Activated T-cell treated with anti-CD3 and anti-CD28 coated beads for 48 hours (primary cell): ENCODE results near the gene MND1.
A peak's percentile ranks its signal among the peaks of the same experiment; 100 is the strongest.
"Not testable (repeated sequence)": the region's sequence is repeated elsewhere in the genome, so short reads cannot be mapped to it uniquely, and the experiment has no call there.

Experiments used
- DNase-seq: peaks from one replicate; pipeline ENCODE4 v3.0.0-alpha.2; 2020; ENCODE audit warnings: low read depth

The MND1 gene

GRCh38 chr4:153403726-153404125 is 59.2 kb downstream of the MND1 start:
- DNase-seq = no peak

DNA sequence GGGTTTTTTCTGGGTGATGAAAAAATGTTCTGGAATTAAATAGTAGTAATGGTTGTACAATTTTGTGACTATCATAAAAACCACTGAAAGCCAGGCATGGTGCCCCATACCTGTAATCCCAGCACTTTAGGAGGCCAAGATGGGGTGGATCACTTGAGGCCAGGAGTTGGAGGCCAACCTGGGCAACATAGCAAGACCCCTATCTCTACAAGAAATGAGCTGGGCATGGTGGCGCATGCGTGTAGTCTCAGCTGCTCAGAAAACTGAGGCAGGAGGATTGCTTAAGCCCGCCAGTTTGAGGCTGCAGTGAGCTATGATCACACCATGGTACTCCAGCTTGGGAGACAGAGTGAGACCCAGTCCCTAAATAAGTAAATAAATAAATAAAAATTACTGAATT is 63.4 kb downstream of the MND1 start:
- DNase-seq = no peak

DNA sequence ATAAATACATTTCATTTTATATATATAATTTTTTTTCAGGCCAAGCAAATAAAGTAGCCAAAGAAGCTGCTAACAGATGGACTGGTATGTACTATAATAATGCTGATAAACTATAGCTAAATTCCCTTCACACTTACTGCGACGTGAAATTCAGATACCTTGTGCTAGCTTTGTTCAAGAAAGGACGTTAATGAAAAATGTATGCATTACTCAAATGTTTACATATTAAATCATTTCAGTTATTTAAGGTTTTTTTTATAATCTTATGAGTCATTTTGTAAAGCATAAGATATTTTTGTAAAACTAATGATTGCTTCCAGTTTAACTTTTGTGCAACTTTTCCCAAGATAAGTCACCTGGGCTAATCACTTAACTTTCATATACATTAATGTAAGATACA is 64.4 kb downstream of the MND1 start:
- no peak for DNase-seq

DNA sequence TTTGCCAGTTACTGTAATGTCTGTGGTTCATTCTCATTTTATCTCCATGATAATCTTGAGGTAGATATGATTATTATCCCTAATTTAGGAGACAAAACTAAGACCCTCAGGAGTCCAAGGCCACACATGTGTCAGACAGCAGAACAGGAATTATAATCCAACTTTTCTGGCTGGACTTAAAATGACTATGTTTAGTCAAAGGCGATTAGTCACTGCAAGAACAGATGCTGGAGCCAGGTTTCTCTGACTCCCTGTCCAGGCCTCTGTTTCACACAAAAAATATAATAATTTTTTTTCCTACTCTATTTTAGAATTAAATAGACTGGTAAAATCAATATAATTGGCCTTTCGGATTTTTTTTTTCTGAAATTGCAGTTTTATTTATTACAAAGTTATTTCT is 64.9 kb downstream of the MND1 start:
- no peak for DNase-seq

- no peak for DNase-seq
Measured at GRCh38 chr4:153409924-153410501, 65.5 kb downstream of the MND1 start.

DNA sequence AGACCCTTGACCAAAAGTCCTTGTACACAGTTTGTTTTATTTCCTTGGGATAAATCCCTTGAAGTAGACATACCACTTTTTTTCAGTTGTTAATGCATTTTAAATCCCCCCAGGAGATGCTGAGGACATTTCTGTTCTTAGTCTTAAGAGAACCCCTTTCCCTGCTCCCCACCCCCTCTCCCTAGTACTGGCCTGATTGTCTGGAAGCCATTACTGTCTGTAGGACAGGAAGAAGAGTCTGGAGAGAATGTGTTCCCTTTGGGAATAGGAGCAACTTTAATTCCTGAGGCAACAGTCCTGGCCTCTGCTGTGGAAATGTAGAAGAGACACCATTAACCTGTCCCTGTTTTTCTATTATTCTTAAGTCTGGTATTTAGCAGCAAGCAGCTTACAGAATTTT is 69.4 kb downstream of the MND1 start:
- DNase-seq = no peak

DNA sequence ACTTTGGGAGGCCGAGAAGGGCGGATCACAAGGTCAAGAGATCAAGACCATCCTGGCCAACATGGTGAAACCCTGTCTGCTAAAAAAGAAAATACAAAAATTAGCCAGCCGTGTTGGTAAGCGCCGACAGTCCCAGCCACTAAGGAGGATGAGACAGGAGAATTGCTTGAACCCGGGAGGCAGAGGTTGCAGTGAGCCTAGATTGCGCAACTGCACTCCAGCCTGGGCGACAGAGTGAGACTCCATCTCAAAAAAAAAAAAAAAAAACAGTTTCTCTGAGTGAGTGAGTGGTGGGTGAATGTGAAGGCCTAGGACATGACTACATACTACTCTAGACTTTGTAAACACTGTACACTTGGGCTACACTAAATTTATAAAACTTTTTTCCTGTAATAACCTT is 72.0 kb downstream of the MND1 start:
- not testable (repeated sequence) for DNase-seq

DNA sequence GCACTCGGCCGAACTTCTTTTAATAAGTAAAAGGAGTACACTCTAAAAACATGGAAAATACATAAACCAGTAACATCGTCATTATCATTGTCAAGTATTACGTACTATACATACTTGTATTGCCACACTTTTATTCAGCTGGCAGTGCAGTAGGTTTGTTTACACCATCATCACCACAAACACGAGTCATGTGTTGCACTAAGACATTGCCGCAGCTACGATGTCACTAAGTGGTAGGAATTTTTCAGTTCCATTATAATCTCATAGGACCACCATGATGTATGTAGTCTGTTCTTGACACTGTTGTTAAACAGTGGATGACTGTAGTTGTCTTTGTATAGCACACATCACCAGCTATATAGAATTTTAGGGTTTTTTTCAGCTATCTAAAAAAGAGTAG is 73.6 kb downstream of the MND1 start:
- DNase-seq = no peak

GRCh38 chr4:153418558-153418957 is 74.1 kb downstream of the MND1 start:
- no peak for DNase-seq

GRCh38 chr4:153419029-153419428 is 74.5 kb downstream of the MND1 start:
- no peak for DNase-seq

DNA sequence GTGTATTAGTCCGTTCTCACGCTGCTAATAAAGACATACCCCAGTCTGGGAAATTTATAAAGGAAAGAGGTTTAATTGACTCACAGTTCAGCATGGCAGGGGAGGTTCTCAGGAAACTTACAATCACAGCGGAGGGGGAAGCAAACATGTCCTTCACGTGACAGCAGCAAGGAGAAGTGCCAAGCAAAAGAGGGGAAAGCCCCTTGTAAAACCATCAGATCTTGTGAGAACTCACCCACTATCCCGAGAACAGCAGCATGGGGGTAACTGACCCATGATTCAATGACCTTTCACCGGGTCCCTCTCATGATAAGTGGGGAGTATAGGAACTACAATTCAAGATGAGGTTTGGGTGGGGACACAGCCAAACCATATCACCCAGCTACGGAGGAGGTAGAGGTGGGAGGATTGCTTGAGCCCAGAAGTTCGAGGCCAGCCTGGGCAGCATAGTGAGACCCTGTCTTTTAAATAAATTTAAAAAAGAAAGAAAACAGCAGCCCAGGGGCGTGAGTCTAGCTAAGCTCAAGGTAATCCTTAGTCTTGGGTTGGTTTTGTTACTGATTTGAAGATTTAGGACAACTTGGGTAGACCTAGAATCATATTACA is 75.3 kb downstream of the MND1 start:
- DNase-seq = no peak

DNA sequence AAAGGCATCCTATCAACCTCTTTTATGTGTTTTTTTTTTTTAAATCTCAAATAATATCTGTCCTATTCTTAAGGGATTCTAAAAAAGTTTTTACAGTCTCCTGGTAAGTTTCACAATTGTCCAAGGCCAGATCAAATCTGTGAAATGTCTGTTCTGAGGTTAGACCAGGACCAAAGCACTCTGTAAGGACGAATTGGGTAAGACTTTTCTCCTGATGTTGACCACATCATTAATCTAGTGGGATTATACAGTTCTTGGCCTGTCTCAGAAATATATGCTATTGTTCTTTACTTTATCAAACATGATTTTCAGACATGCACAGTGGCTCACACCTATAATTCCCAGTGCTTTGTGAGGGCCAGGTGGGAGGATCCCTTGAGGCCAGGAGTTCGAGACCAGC is 75.9 kb downstream of the MND1 start:
- no peak for DNase-seq

- no peak for DNase-seq
Measured at GRCh38 chr4:153421941-153422340, 77.5 kb downstream of the MND1 start.

GRCh38 chr4:153426207-153426885 is 81.9 kb downstream of the MND1 start:
- DNase-seq = no peak

GRCh38 chr4:153427363-153428071 is 83.0 kb downstream of the MND1 start:
- no peak for DNase-seq

DNA sequence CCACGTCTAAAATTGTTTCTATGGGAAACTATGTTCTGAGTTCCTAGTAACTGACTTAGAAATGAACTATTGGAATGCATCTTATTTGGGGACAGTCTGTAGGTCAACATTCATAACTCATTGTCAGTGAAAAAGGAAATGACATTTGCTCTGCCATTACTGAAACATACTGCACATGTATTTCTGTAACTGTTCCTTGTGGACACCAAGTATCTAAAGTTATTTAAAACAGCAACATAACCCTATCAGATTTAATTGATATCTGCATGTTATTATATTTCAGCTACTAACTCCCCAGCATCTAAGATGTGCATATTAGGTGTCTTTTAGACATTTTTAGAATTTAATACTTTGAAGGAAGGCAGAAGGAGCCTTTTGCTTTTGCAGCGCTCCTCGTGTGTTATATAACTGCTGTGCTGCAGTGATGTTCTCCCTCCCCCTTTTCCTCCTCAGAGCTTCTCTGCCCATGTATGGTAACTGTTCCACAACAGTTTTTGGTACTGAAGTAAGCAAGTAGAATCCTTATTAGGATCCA is 84.5 kb downstream of the MND1 start:
- no peak for DNase-seq

GRCh38 chr4:153432965-153433753 is 88.7 kb downstream of the MND1 start:
- DNase-seq = peak; percentile 66

DNA sequence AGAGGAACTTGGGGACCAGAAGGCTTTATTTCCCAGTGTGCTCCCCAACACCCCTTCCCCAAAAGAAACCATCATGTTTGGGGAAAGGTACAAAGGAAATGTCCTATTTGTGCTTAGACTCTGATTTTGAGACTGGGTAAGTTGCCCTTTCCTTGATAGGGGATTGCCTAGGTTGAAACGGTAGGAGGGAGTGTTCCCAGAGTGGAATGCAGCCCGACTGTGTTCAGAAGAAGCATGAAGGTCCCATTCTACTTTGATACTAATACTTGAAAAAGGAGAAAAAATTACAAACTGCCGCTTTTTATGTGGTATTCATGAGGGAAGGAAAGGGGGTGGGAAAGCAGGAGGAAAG is 89.2 kb downstream of the MND1 start:
- DNase-seq = no peak

GRCh38 chr4:153434190-153434589 is 89.7 kb downstream of the MND1 start:
- DNase-seq = no peak

DNA sequence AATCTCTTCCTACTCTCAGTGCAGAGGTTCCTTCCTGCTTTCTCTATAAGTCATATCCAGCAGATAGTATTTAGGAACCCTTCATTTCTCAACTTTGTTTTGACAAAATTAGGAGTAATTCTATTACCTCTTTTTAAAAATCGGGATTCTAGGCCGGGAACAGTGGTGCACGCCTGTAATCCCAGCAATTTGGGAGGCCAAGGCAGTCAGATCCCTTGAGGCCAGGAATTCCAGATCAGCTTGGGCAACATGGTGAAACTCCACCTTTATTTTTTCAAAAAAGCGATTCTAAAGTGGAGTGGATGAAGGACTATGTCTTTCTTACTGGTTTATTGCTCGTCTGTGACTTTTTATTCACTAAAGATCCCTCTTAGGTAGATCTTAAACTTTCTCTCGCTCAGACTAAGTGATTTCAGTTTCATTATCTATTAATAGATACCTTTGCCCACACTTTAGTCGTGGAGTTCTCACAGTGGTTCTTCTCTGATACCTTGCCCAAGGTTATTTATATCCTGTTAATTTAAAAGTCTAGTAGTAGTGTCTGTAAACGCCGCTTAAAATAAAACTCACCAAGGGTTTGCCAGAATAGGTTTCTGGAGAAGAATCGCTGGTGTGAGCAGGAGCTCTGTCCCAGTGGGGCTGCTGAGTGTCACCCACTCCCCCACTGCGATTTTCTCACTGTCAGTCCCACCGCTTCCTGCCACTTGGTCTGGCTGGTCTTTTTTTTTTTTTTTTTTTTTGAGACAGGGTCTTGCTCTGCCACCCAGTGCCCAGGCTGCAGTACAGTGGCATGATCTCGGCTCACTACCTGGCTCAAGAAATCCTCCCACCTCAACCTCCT is 94.6 kb downstream of the MND1 start:
- DNase-seq = peak; percentile 21

DNA sequence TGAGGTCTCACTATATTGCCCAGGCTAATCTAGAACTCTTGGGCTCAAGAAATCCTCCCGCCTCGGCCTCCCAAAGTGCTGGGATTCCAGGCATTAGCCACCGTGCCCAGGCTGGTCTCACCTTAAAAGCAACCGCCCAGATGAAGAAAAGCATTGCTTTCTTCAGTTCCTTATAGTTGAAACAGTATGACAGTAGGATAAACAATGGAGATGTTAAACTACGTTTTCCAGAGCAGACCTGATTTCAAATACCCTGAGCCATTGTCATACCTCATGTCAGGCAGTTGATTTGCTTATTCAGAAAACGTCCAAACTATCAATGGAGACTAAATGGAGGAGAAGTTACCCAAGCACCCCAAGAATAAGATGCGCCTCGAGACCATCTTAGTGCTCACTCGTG is 95.3 kb downstream of the MND1 start:
- no peak for DNase-seq
